ENCODE measurements around the gene TBC1D22B.

The TBC1D22B gene

GRCh38 chr6:37362101-37362828, 104.7 kb downstream of the TBC1D22B start:
- peaks cover 0 to 4% of the 10 kb centered on the region in 2 experiments for H3K36me3 ChIP-seq (ENCODE audit: control insufficient read depth in 1 of 2, insufficient read depth in 2 of 2, low read length in 2 of 2)
- H4K91ac ChIP-seq (ENCODE audit: low read depth, low read length) = no peak overlapping the region
- no peak overlapping the region for H2BK120ac ChIP-seq (ENCODE audit: insufficient read depth, low read length, poor library complexity)
- no peaks in the 10 kb centered on the region for H3K79me1 ChIP-seq (ENCODE audit: low read length)
- H3K23ac ChIP-seq (ENCODE audit: low read length) = no peak overlapping the region
- no CpG with 5 or more reads among the region's 2 CpGs for WGBS (ENCODE audit: extremely low coverage, insufficient coverage, insufficient read length)
- H3K27me3 ChIP-seq (ENCODE audit: insufficient read depth, low read length) = no peaks in the 10 kb centered on the region
- no peak overlapping the region for H3K14ac ChIP-seq (ENCODE audit: low read length)
- H4K12ac ChIP-seq (ENCODE audit: low read depth, low read length) = no peak overlapping the region
- no peak overlapping the region for H3K4me3 ChIP-seq (ENCODE audit: low read depth, low read length)
- H3K4me2 ChIP-seq (ENCODE audit: low read length) = no peak overlapping the region
- no peak overlapping the region for H2AFZ ChIP-seq (ENCODE audit: insufficient read depth, low read length, poor library complexity)
- no peak overlapping the region for H3K27ac ChIP-seq (ENCODE audit: low read depth, low read length)
- H2BK5ac ChIP-seq (ENCODE audit: low read depth, low read length, poor library complexity) = no peak overlapping the region
- no peak overlapping the region for H3K9ac ChIP-seq (ENCODE audit: low read length)
- no peaks in the 10 kb centered on the region for H3K9me3 ChIP-seq (ENCODE audit: insufficient read depth, low read depth, low read length)
- H3K4ac ChIP-seq (ENCODE audit: low read depth, low read length) = no peak overlapping the region
- no peaks in the 10 kb centered on the region for H3K79me2 ChIP-seq (ENCODE audit: control insufficient read depth, insufficient read depth, low read length, poor library complexity)
- no peaks in the 10 kb centered on the region for H3K4me1 ChIP-seq (ENCODE audit: control insufficient read depth in 1 of 2, insufficient read depth in 2 of 2, low read length in 2 of 2)
- H4K8ac ChIP-seq (ENCODE audit: low read depth, low read length) = no peak overlapping the region
- DNase-seq = no peak
- no peak overlapping the region for H3K18ac ChIP-seq (ENCODE audit: low read length)
- H2AK5ac ChIP-seq (ENCODE audit: low read length) = no peak overlapping the region
- no peak overlapping the region for H2BK12ac ChIP-seq (ENCODE audit: low read length)

- H3K79me1 ChIP-seq (ENCODE audit: low read length) = no peaks in the 10 kb centered on the region
- H3K36me3 ChIP-seq (ENCODE audit: control insufficient read depth in 1 of 2, insufficient read depth in 2 of 2, low read length in 2 of 2) = peaks cover 3 to 15% of the 10 kb centered on the region in 2 experiments
- no CpG with 5 or more reads among the region's 2 CpGs for WGBS (ENCODE audit: extremely low coverage, insufficient coverage, insufficient read length)
These were observed 108.2 kb downstream of the TBC1D22B start for GRCh38 chr6:37365791-37366190.

GRCh38 chr6:37366910-37367309, 109.3 kb downstream of the TBC1D22B start:
- H3K79me1 ChIP-seq (ENCODE audit: low read length) = no peaks in the 10 kb centered on the region
- H3K23ac ChIP-seq (ENCODE audit: low read length) = no peak overlapping the region
- H3K9ac ChIP-seq (ENCODE audit: low read length) = no peak overlapping the region
- H3K4me2 ChIP-seq (ENCODE audit: low read length) = no peak overlapping the region
- H4K12ac ChIP-seq (ENCODE audit: low read depth, low read length) = no peak overlapping the region
- no peak overlapping the region for H3K18ac ChIP-seq (ENCODE audit: low read length)
- no peak overlapping the region for H4K91ac ChIP-seq (ENCODE audit: low read depth, low read length)
- DNase-seq = no peak
- H3K4me3 ChIP-seq (ENCODE audit: low read depth, low read length) = no peak overlapping the region
- H3K27ac ChIP-seq (ENCODE audit: low read depth, low read length) = no peak overlapping the region
- no CpG with 5 or more reads among the region's 3 CpGs for WGBS (ENCODE audit: extremely low coverage, insufficient coverage, insufficient read length)
- no peaks in the 10 kb centered on the region for H3K27me3 ChIP-seq (ENCODE audit: insufficient read depth, low read length)
- H2BK120ac ChIP-seq (ENCODE audit: insufficient read depth, low read length, poor library complexity) = no peak overlapping the region
- H3K9me3 ChIP-seq (ENCODE audit: insufficient read depth, low read depth, low read length) = no peaks in the 10 kb centered on the region
- H3K14ac ChIP-seq (ENCODE audit: low read length) = no peak overlapping the region
- no peak overlapping the region for H4K8ac ChIP-seq (ENCODE audit: low read depth, low read length)
- H2BK12ac ChIP-seq (ENCODE audit: low read length) = no peak overlapping the region
- H3K79me2 ChIP-seq (ENCODE audit: control insufficient read depth, insufficient read depth, low read length, poor library complexity) = no peaks in the 10 kb centered on the region
- H3K4me1 ChIP-seq (ENCODE audit: control insufficient read depth in 1 of 2, insufficient read depth in 2 of 2, low read length in 2 of 2) = no peaks in the 10 kb centered on the region
- no peak overlapping the region for H2BK5ac ChIP-seq (ENCODE audit: low read depth, low read length, poor library complexity)
- no peak overlapping the region for H2AK5ac ChIP-seq (ENCODE audit: low read length)
- H3K36me3 ChIP-seq (ENCODE audit: control insufficient read depth in 1 of 2, insufficient read depth in 2 of 2, low read length in 2 of 2) = peaks cover 3 to 11% of the 10 kb centered on the region in 2 experiments
- no peak overlapping the region for H2AFZ ChIP-seq (ENCODE audit: insufficient read depth, low read length, poor library complexity)
- no peak overlapping the region for H3K4ac ChIP-seq (ENCODE audit: low read depth, low read length)

More at GRCh38 chr6:37365791-37366190, 108.2 kb downstream of the TBC1D22B start:
- no peak overlapping the region for H4K8ac ChIP-seq (ENCODE audit: low read depth, low read length)
- H3K4me2 ChIP-seq (ENCODE audit: low read length) = no peak overlapping the region
- no peak overlapping the region for H3K4me3 ChIP-seq (ENCODE audit: low read depth, low read length)
- DNase-seq = no peak
- no peak overlapping the region for H3K14ac ChIP-seq (ENCODE audit: low read length)
- H3K4me1 ChIP-seq (ENCODE audit: control insufficient read depth in 1 of 2, insufficient read depth in 2 of 2, low read length in 2 of 2) = no peaks in the 10 kb centered on the region
- no peak overlapping the region for H3K18ac ChIP-seq (ENCODE audit: low read length)
- H3K23ac ChIP-seq (ENCODE audit: low read length) = no peak overlapping the region
- no peaks in the 10 kb centered on the region for H3K79me2 ChIP-seq (ENCODE audit: control insufficient read depth, insufficient read depth, low read length, poor library complexity)
- H3K4ac ChIP-seq (ENCODE audit: low read depth, low read length) = no peak overlapping the region
- H2AFZ ChIP-seq (ENCODE audit: insufficient read depth, low read length, poor library complexity) = no peak overlapping the region
- H3K27ac ChIP-seq (ENCODE audit: low read depth, low read length) = no peak overlapping the region
- no peak overlapping the region for H3K9ac ChIP-seq (ENCODE audit: low read length)
- no peak overlapping the region for H2BK12ac ChIP-seq (ENCODE audit: low read length)
- no peak overlapping the region for H4K12ac ChIP-seq (ENCODE audit: low read depth, low read length)
- no peaks in the 10 kb centered on the region for H3K27me3 ChIP-seq (ENCODE audit: insufficient read depth, low read length)
- no peak overlapping the region for H2BK5ac ChIP-seq (ENCODE audit: low read depth, low read length, poor library complexity)
- H2BK120ac ChIP-seq (ENCODE audit: insufficient read depth, low read length, poor library complexity) = no peak overlapping the region
- no peaks in the 10 kb centered on the region for H3K9me3 ChIP-seq (ENCODE audit: insufficient read depth, low read depth, low read length)
- no peak overlapping the region for H4K91ac ChIP-seq (ENCODE audit: low read depth, low read length)
- no peak overlapping the region for H2AK5ac ChIP-seq (ENCODE audit: low read length)

GRCh38 chr6:37368961-37369320, 111.4 kb downstream of the TBC1D22B start:
- no peak overlapping the region for H4K12ac ChIP-seq (ENCODE audit: low read depth, low read length)
- no peak for DNase-seq
- H3K4ac ChIP-seq (ENCODE audit: low read depth, low read length) = no peak overlapping the region
- no peaks in the 10 kb centered on the region for H3K9me3 ChIP-seq (ENCODE audit: insufficient read depth, low read depth, low read length)
- H4K91ac ChIP-seq (ENCODE audit: low read depth, low read length) = no peak overlapping the region
- peak overlapping the region; percentile 26 for H3K9ac ChIP-seq (ENCODE audit: low read length)
- H2AFZ ChIP-seq (ENCODE audit: insufficient read depth, low read length, poor library complexity) = no peak overlapping the region
- no peak overlapping the region for H2AK5ac ChIP-seq (ENCODE audit: low read length)
- H2BK120ac ChIP-seq (ENCODE audit: insufficient read depth, low read length, poor library complexity) = no peak overlapping the region
- H3K27me3 ChIP-seq (ENCODE audit: insufficient read depth, low read length) = no peaks in the 10 kb centered on the region
- H3K23ac ChIP-seq (ENCODE audit: low read length) = no peak overlapping the region
- no peak overlapping the region for H3K4me3 ChIP-seq (ENCODE audit: low read depth, low read length)
- no peaks in the 10 kb centered on the region for H3K4me1 ChIP-seq (ENCODE audit: control insufficient read depth in 1 of 2, insufficient read depth in 2 of 2, low read length in 2 of 2)
- no peak overlapping the region for H3K14ac ChIP-seq (ENCODE audit: low read length)
- no CpG with 5 or more reads among the region's 1 CpG for WGBS (ENCODE audit: extremely low coverage, insufficient coverage, insufficient read length)
- no peak overlapping the region for H3K18ac ChIP-seq (ENCODE audit: low read length)
- H3K36me3 ChIP-seq (ENCODE audit: control insufficient read depth in 1 of 2, insufficient read depth in 2 of 2, low read length in 2 of 2) = peaks cover 3 to 11% of the 10 kb centered on the region in 2 experiments
- no peak overlapping the region for H3K4me2 ChIP-seq (ENCODE audit: low read length)
- H4K8ac ChIP-seq (ENCODE audit: low read depth, low read length) = no peak overlapping the region
- H3K27ac ChIP-seq (ENCODE audit: low read depth, low read length) = no peak overlapping the region
- no peaks in the 10 kb centered on the region for H3K79me1 ChIP-seq (ENCODE audit: low read length)
- no peaks in the 10 kb centered on the region for H3K79me2 ChIP-seq (ENCODE audit: control insufficient read depth, insufficient read depth, low read length, poor library complexity)
- no peak overlapping the region for H2BK5ac ChIP-seq (ENCODE audit: low read depth, low read length, poor library complexity)
- H2BK12ac ChIP-seq (ENCODE audit: low read length) = no peak overlapping the region

All from trophoblast cell (in vitro differentiated cells and primary cell).